Uterus (tissue), 2 donors: ENCODE data around the gene OASL.

ENCODE experiments used
- CTCF ChIP-seq, 4 experiments: fragments of 200-600 bp in 2 of 4; fragments of 450-650 bp in 2 of 4; sonication (generic) in 2 of 4; IDR thresholded peaks; one replicate each; pipeline ENCODE4 v1.5.1; 2016 to 2019; ENCODE audit warnings: antibody characterized with exemption in 4 of 4, mild to moderate bottlenecking in 2 of 4, moderate library complexity in 1 of 4
- POLR2A ChIP-seq, 2 donors: fragments of 450-650 bp; IDR thresholded peaks; one replicate each; pipeline ENCODE4 v1.6.1; 2016; ENCODE audit warnings: antibody characterized with exemption in 2 of 2, mild to moderate bottlenecking in 1 of 2, moderate library complexity in 1 of 2

GRCh38 chr12:121087467-121088194 is 48.6 kb upstream of the OASL start:
- TF ChIP-seq CTCF (IDR thresholded peaks at IDR 0.05) (no peak), POLR2A (IDR thresholded peaks at IDR 0.05) (no peak)
